Sciatic nerve (tissue), 2 donors: Measurements from ENCODE around the gene PDIA4. TPM values are rescaled to one million over a fixed set of nuclear protein-coding genes. Genes with fewer than 3 reads are reported as not detected.
"Not testable (repeated sequence)": the region's sequence is repeated elsewhere in the genome, so short reads cannot be mapped to it uniquely, and the experiment has no call there.

Experiments used
- ATAC-seq: fragments of 200-7000 bp; cut with Tn5 transposase; one replicate; pipeline ENCODE4 v1.9.1; 2020; ENCODE audit warnings: mild to moderate bottlenecking, moderate library complexity
- DNase-seq: peaks from one replicate; pipeline ENCODE4 v3.0.0-alpha.2; 2020; ENCODE audit warnings: low spot score
- intact Hi-C: fragments of 100-400 bp; cut with DNase I; formaldehyde crosslinking; loops from one replicate; pipeline ENCODE4 v1.14.2; 2022
- total RNA-seq: library from RNA; stranded (reverse); fragmentation: NEBNext Ultra II Directional; extraction: Animal tissue kit (Norgen Biotek cat#: 25700); gene quantifications from one replicate; pipeline ENCODE4 v1.2.1, GENCODE V29; 2021
- donor health status: DM: no; HTN: no; CAD: no.
- donor health status: DM: no; HTN: no; CAD: no.

The PDIA4 gene
- total RNA-seq, 1 donor from 2014 or later: 61.5 TPM

GRCh38 chr7:148983200-148984146 is 44.8 kb downstream of the PDIA4 start:
- intact Hi-C loops: no loop called here
- DNase-seq (peak; percentile 72), ATAC-seq (peak; percentile 56)

- intact Hi-C loops: no loop called here
- no peak for ATAC-seq
- DNase-seq: no peak
Measured at GRCh38 chr7:148982654-148983199, 45.6 kb downstream of the PDIA4 start.

GRCh38 chr7:148979827-148980226 is 48.5 kb downstream of the PDIA4 start:
- DNase-seq: no peak
- ATAC-seq: no peak
- intact Hi-C loops: no loop called here

GRCh38 chr7:148979072-148979471 is 49.2 kb downstream of the PDIA4 start:
- ATAC-seq, intact Hi-C loops, DNase-seq: not testable (repeated sequence)

- ATAC-seq: no peak
- intact Hi-C loops: no loop called here
- DNase-seq: no peak
Measured at GRCh38 chr7:148978091-148978490, 50.2 kb downstream of the PDIA4 start.

GRCh38 chr7:148975896-148976295 is 52.4 kb downstream of the PDIA4 start:
- intact Hi-C loops: no loop called here
- no peak for ATAC-seq
- no peak for DNase-seq

GRCh38 chr7:148973256-148973655 is 55.0 kb downstream of the PDIA4 start:
- ATAC-seq (no peak), DNase-seq (no peak)
- intact Hi-C loops: no loop called here

- intact Hi-C loops: no loop called here
- DNase-seq (no peak), ATAC-seq (no peak)
Measured at GRCh38 chr7:148972375-148972774, 55.9 kb downstream of the PDIA4 start.

- DNase-seq (no peak), ATAC-seq (no peak)
- intact Hi-C loops: loop anchor here (10.0 kb wide), 2 partner anchors 83 to 463 kb away; partner anchors contain the start of gene EZH2
Measured at GRCh38 chr7:148967602-148968001, 60.7 kb downstream of the PDIA4 start.

GRCh38 chr7:148967032-148967372 is 61.3 kb downstream of the PDIA4 start:
- ATAC-seq: no peak
- no peak for DNase-seq
- intact Hi-C loops: loop anchor here (10.0 kb wide), 2 partner anchors 82 to 462 kb away; partner anchors contain the start of gene EZH2

GRCh38 chr7:148964483-148965267 is 63.6 kb downstream of the PDIA4 start:
- DNase-seq (no peak), ATAC-seq (no peak)
- intact Hi-C loops: loop anchor here (5.0 to 10.0 kb wide), 3 partner anchors 80 to 460 kb away; partner anchors contain the start of gene EZH2

- ATAC-seq (peak; percentile 46), DNase-seq (peak; percentile 56)
- intact Hi-C loops: loop anchor here (5.0 to 10.0 kb wide), 3 partner anchors 79 to 459 kb away; partner anchors contain the start of gene EZH2
Measured at GRCh38 chr7:148963583-148964482, 64.5 kb downstream of the PDIA4 start.

GRCh38 chr7:148962823-148963582 is 65.3 kb downstream of the PDIA4 start:
- intact Hi-C loops: loop anchor here (5.0 to 10.0 kb wide), 3 partner anchors 78 to 458 kb away; partner anchors contain the start of gene EZH2
- ATAC-seq: peak; percentile 88
- peak; percentile 73 for DNase-seq

- DNase-seq (no peak), ATAC-seq (no peak)
- intact Hi-C loops: loop anchor here (5.0 to 10.0 kb wide), 3 partner anchors 78 to 458 kb away; partner anchors contain the start of gene EZH2
Measured at GRCh38 chr7:148962440-148962822, 65.9 kb downstream of the PDIA4 start.

GRCh38 chr7:148959726-148960125 is 68.6 kb downstream of the PDIA4 start:
- ATAC-seq (no peak), DNase-seq (no peak)
- intact Hi-C loops: loop anchor here (5.0 to 10.0 kb wide), 3 partner anchors 75 to 455 kb away; partner anchors contain the start of gene EZH2

- no peak for DNase-seq
- ATAC-seq: no peak
- intact Hi-C loops: no loop called here
Measured at GRCh38 chr7:148958061-148958460, 70.2 kb downstream of the PDIA4 start.

- no peak for DNase-seq
- ATAC-seq: no peak
- intact Hi-C loops: no loop called here
Measured at GRCh38 chr7:148954766-148955165, 73.5 kb downstream of the PDIA4 start.
